Testis (tissue), 2 donors: ENCODE data around the gene NEUROD4.

ENCODE experiments used
- CTCF ChIP-seq, 3 experiments: fragments of 450-650 bp in 2 of 3; fragments of 200-600 bp in 1 of 3; sonication (generic) in 1 of 3; IDR thresholded peaks; one replicate each; pipeline ENCODE4 v1.5.1; 2016 to 2019; ENCODE audit warnings: antibody characterized with exemption in 3 of 3, mild to moderate bottlenecking in 2 of 3, moderate library complexity in 1 of 3
- POLR2A ChIP-seq: fragments of 450-650 bp; IDR thresholded peaks from one replicate; pipeline ENCODE4 v1.6.1; 2017; ENCODE audit warnings: antibody characterized with exemption, mild to moderate bottlenecking, moderate library complexity

GRCh38 chr12:55060470-55060869 is 40.7 kb downstream of the NEUROD4 start:
- TF ChIP-seq CTCF (IDR thresholded peaks at IDR 0.05) (no peak), POLR2A (no peak)
